HG02763 (cell line): ENCODE data around the gene RHBDL3.

Experiments
- ATAC-seq: cut with Tn5 transposase; IDR thresholded peaks from one replicate; pipeline ENCODE4 v1.9.1; 2021; ENCODE audit warnings: mild to moderate bottlenecking, moderate library complexity; ENCODE audit not compliant: unreplicated experiment

Gene RHBDL3

DNA sequence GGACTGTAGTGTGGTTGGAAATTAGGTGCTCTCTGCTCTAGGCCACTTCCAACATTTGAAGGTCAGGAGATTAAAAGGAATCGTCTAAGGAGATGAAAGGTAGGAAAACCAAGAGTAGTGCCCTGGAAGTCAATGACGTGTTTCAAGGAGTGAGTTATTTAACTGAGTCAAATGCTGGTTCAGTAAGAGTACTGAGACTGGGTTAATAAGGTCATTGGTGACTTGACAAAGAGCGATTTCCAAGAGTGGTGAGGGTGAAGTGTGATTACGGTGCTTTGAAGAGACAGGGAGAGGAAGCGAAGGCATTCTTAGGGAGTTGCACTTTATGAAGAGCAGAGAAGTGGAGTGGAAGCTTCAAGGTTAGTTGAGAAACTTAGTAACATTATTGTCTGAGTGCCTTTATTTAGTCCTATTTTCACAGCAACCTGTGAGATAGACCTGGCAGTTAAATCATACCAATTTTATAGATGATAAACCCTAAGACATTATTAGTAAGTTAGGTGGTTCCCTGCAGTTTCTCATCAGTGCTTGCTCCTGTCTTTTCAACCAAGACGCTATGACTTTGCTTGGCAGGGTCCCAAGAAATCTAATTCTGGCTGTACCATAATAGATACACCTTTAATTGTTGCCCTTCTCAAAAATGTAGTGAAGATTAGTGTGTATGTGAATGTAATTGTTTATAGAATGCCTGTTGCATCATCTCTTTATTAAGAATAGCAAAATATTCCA is 90.2 kb downstream of the RHBDL3 start:
- no peak for ATAC-seq

DNA sequence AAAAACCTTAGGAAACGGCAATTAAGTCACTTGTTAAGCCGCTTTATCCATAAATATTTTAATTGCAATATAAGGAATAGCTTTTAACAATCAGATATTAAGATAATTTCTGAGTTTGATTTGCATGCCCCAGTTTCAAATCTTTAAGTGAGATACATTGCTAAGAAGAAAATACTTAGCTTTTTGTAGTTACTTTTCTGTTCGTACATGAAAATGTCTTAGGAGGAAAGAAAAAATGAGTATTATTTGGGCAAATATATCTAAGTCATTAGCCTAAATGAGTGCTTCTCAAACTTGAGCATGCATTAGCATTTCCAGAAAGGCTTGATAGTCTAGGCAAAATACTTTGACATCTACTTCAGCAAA is 90.7 kb downstream of the RHBDL3 start:
- ATAC-seq: no peak

DNA sequence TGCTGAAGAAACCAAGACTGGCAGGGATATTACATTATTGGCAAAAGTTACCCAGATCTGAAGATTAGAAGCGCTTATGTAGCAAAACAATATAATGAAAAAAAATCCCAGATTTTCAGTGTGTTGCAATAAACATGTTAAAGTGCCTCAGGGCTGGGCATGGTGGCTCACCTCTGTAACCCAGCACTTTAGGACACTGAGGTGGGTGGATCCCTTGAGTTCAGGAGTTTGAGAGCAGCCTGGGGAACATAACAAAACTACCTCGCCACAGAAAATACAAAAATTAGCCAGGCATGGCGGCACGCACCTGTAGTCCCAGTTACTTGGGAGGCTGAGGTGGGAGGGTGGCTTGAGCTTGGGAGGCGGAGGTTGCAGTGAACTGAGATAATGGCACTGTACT is 91.1 kb downstream of the RHBDL3 start:
- no peak for ATAC-seq

DNA sequence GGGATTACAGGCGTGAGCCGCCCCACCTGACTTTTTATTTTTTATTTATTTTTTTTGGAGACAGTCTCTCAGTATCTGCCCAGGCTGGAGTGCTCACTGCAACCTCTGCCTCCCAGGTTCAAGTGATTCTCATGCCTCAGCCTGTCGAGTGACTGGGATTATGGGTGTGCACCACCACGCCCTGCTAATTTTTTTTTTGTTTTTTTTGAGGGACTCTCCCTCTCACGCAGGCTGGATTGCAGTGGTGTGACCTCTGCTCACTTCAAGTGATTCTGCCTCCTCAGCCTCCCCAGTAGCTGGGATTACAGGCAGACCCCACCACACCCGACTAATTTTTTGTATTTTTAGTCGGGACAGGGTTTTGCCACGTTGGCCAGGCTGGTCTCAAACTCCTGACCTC is 92.0 kb downstream of the RHBDL3 start:
- ATAC-seq: no peak

DNA sequence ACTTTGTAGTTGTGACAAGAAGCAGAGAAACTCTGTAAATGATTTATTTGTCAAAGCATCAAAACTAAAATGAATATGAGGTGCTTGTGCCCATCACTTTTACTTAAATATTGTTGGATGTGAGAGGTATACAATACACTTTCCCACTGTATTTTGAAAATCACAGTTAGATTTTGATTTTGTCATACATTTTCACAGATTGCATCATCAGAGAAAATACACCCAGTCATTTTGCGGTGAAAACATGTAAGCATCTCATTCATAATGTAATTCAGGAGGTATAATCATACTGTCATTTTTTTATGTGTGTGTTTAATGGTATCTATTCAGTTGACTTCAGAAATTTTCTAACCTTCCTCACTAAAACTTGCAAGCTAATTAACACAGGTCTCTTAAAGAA is 95.6 kb downstream of the RHBDL3 start:
- no peak for ATAC-seq

DNA sequence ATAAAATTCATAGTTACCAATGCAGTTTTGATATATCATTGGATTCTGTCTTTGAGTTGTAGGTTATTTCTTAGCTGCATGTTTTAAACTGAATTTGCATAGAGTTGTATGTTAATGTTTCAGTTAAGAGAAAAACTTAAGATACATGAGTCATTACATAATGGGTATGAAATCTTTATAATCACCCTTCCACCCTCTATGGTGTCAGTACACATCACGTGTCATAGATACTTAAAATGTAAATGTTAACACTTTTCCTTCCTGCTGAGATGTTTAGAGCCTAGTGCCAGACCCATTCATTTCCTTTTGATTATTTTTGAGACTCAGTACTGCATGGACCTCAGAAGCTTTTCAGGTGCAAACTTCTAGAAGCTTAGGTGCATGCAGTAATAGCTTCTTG is 104.8 kb downstream of the RHBDL3 start:
- ATAC-seq: no peak
